Activated CD8-positive, alpha-beta memory T cell treated with anti-CD3 and anti-CD28 coated beads, Interleukin-2, amount 50 U/mL, for 24 hours (primary cell): ENCODE results near the gene MYH3.

Experiments used
- DNase-seq: peaks from one replicate; pipeline ENCODE4 v3.0.0-alpha.2; 2020; ENCODE audit errors: extremely low read depth

The MYH3 gene

GRCh38 chr17:10613775-10614513 is 43.2 kb downstream of the MYH3 start:
- no peak for DNase-seq

- DNase-seq: no peak
These were observed 44.0 kb downstream of the MYH3 start for GRCh38 chr17:10612957-10613744.

GRCh38 chr17:10610884-10611283 is 46.2 kb downstream of the MYH3 start:
- DNase-seq: no peak

- no peak for DNase-seq
These were observed 48.9 kb downstream of the MYH3 start for GRCh38 chr17:10608244-10608643.

GRCh38 chr17:10606110-10606509 is 51.0 kb downstream of the MYH3 start:
- no peak for DNase-seq

- no peak for DNase-seq
These were observed 51.8 kb downstream of the MYH3 start for GRCh38 chr17:10605221-10605783.

GRCh38 chr17:10604521-10604920 is 52.6 kb downstream of the MYH3 start:
- no peak for DNase-seq

- no peak for DNase-seq
These were observed 53.2 kb downstream of the MYH3 start for GRCh38 chr17:10603931-10604330.

- DNase-seq: no peak
These were observed 56.5 kb downstream of the MYH3 start for GRCh38 chr17:10600571-10600970.

GRCh38 chr17:10598621-10599020 is 58.5 kb downstream of the MYH3 start:
- no peak for DNase-seq

- DNase-seq: no peak
These were observed 67.5 kb downstream of the MYH3 start for GRCh38 chr17:10589553-10590145.

GRCh38 chr17:10585529-10585928 is 71.6 kb downstream of the MYH3 start:
- no peak for DNase-seq

- no peak for DNase-seq
These were observed 73.3 kb downstream of the MYH3 start for GRCh38 chr17:10583834-10584233.

GRCh38 chr17:10579270-10579669 is 77.8 kb downstream of the MYH3 start:
- DNase-seq: no peak
